ACC112 (cell line): ENCODE data around the gene SUPT16H.
"Not testable (repeated sequence)": the region's sequence is repeated elsewhere in the genome, so short reads cannot be mapped to it uniquely, and the experiment has no call there.

Source experiments
- H2AFZ ChIP-seq: fragments of 200-600 bp; sonication (generic); one replicate; pipeline ENCODE4 v1.6.0; 2017; ENCODE audit warnings: antibody characterized with exemption, low read length; ENCODE audit not compliant: unreplicated experiment
- H3K27ac ChIP-seq: fragments of 200-600 bp; sonication (generic); 2 replicates; pipeline ENCODE4 v1.5.1; 2014; ENCODE audit warnings: low read depth, mild to moderate bottlenecking, antibody characterized with exemption, low read length, moderate library complexity
- H3K27me3 ChIP-seq: fragments of 200-600 bp; sonication (generic); 2 replicates; pipeline ENCODE4 v1.6.1; 2014; ENCODE audit warnings: mild to moderate bottlenecking, antibody characterized with exemption, low read length, moderate library complexity, mixed read lengths; ENCODE audit not compliant: insufficient read depth
- H3K36me3 ChIP-seq: fragments of 200-600 bp; sonication (generic); 2 replicates; pipeline ENCODE4 v1.6.1; 2016; ENCODE audit warnings: mild to moderate bottlenecking, antibody characterized with exemption, low read length, moderate library complexity, mixed read lengths; ENCODE audit not compliant: insufficient read depth
- H3K4me1 ChIP-seq: fragments of 200-600 bp; sonication (generic); one replicate; pipeline ENCODE4 v1.6.1; 2016; ENCODE audit warnings: low read length, mixed read lengths; ENCODE audit not compliant: insufficient read depth, unreplicated experiment, control insufficient read depth
- H3K4me3 ChIP-seq: fragments of 200-600 bp; sonication (generic); 2 replicates; pipeline ENCODE4 v1.5.1; 2014; ENCODE audit warnings: mild to moderate bottlenecking, low read depth, low read length
- H3K79me2 ChIP-seq: fragments of 200-600 bp; sonication (generic); one replicate; pipeline ENCODE4 v1.6.0; 2016; ENCODE audit warnings: low read length; ENCODE audit not compliant: control insufficient read depth, unreplicated experiment, insufficient read depth

Gene SUPT16H

DNA sequence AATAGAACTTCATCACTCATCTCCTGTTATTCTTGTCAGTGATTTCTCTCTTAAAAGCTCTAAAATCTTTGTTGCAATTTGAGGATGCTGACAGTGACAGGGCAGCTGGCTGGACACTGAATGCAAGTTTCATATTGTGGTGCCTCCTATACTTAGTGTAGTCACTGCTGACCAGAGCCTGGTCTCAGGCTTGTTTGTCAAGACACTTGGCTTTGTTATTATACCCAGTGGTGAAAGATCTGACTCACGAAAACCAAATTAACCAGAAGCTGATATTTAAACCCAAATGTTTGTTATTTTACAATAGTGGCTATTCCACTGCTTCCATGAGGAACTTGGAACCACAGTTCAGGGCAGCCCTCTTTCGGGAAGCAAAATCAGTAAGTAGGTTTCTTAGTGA, 61.1 kb downstream of the SUPT16H start:
- H3K27ac ChIP-seq: no peak overlapping the region
- no peaks in the 10 kb centered on the region for H3K36me3 ChIP-seq
- no peak overlapping the region for H2AFZ ChIP-seq
- no peaks in the 10 kb centered on the region for H3K4me1 ChIP-seq
- H3K79me2 ChIP-seq: no peaks in the 10 kb centered on the region
- H3K27me3 ChIP-seq: peaks cover 27% of the 10 kb centered on the region
- H3K4me3 ChIP-seq: no peak overlapping the region

DNA sequence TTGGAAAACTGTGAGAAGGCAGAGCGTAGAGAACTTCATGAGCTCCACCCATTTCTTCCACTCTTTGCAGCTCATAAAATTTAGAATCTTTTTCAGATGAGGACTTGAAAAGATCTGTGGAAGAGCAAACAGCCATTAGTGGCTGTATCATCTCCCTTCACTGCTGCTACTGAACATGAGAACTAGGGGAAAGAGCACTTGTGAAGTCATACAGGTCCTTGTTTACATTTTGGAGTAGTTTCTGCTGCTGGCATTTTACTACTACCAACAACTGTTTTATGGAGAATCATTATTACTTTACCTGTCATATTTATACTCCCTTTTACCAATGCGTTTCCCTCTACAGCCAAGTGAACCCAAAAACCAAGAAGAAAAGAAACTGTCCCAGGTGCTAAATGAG, 62.9 kb downstream of the SUPT16H start:
- Histone ChIP-seq H3K36me3 (no peaks in the 10 kb centered on the region), H3K4me3 (no peak overlapping the region), H3K79me2 (no peaks in the 10 kb centered on the region), H2AFZ (no peak overlapping the region), H3K27ac (no peak overlapping the region), H3K27me3 (peaks cover 32% of the 10 kb centered on the region), H3K4me1 (no peaks in the 10 kb centered on the region)

DNA sequence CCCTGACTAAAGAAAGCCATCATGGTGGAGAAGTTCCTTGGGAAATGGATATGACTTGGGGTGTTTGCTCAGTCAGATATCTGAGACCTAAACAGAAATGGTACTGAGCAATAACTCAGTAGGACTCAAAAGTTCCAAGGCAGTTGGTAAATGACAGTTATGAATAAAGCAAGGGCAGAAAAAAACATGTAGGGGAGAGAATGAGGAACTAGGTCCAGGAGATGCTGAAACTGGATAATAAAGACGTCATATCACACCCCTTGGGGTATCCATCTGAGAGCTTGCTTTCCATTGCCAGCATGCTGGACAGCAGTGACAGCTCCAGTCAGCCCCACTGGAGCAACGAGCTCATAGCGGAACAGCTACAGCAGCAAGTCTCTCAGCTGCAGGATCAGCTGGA, 66.4 kb downstream of the SUPT16H start:
- no peak overlapping the region for H2AFZ ChIP-seq
- H3K36me3 ChIP-seq: no peaks in the 10 kb centered on the region
- H3K27ac ChIP-seq: no peak overlapping the region
- peaks cover 11% of the 10 kb centered on the region for H3K27me3 ChIP-seq
- no peaks in the 10 kb centered on the region for H3K4me1 ChIP-seq
- no peaks in the 10 kb centered on the region for H3K79me2 ChIP-seq
- no peak overlapping the region for H3K4me3 ChIP-seq

DNA sequence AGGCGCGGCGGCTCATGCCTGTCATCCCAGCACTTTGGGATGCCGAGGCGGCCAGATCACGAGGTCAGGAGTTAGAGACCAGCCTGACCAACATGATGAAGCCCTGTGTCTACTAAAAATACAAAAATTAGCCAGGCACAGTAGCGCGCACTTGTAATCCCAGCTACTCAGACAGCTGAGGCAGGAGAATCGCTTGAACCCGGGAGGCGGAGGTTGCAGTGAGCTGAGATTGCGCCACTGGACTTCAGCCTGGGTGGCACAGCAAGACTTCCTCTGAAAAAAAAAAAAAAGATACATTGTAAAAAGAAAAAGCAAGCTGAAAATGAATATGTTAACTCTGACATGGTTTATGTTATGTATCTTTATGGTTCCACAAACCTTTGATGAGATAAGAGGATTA, 70.3 kb downstream of the SUPT16H start:
- H3K4me1 ChIP-seq: no peaks in the 10 kb centered on the region
- no peaks in the 10 kb centered on the region for H3K79me2 ChIP-seq

DNA sequence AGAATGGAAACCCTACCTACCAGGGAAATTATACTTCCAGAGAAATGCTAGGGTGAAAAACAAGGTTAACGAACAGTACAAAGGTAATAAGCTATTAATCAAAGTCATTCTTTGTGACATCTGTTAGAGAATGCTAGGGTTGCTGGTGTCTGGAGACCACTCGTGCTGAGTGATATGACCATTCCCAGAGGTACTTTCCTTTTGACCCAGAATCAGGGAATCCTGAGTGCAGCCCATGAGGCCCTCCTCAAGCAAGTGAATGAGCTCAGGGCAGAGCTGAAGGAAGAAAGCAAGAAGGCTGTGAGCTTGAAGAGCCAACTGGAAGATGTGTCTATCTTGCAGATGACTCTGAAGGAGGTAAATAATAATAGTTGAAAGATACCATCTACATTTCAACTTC, 72.2 kb downstream of the SUPT16H start:
- Histone ChIP-seq H3K36me3 (no peaks in the 10 kb centered on the region), H3K27ac (no peak overlapping the region), H3K4me1 (no peaks in the 10 kb centered on the region), H3K4me3 (no peak overlapping the region), H3K79me2 (no peaks in the 10 kb centered on the region), H3K27me3 (peaks cover 23% of the 10 kb centered on the region; the same call in 1 of the 2 replicates), H2AFZ (no peak overlapping the region)

More for the DNA sequence above, 70.3 kb downstream of the SUPT16H start:
- no peaks in the 10 kb centered on the region for H3K36me3 ChIP-seq
- H3K4me3 ChIP-seq: no peak overlapping the region
- no peak overlapping the region for H2AFZ ChIP-seq
- no peak overlapping the region for H3K27ac ChIP-seq
- H3K27me3 ChIP-seq: peaks cover 15% of the 10 kb centered on the region

DNA sequence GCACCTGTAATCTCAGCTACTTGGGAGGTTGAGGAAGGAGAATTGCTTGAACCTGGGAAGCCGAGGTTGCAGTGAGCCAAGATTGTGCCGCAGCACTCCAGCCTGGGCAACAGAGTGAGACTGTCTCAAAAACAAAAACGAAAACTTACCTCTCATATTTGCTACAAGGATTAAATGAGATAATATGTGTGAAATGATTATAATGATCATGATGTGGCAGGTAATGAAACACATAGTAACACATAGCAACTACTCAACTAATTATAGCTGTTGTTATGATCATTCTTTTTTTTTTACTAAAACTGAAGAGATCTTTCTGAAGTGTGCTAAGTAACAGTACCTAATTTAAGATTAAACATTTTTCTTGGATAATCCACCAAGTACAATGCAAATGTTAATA, 73.9 kb downstream of the SUPT16H start:
- Histone ChIP-seq H3K27me3 (peaks cover 23% of the 10 kb centered on the region; the same call in 1 of the 2 replicates), H3K36me3 (no peaks in the 10 kb centered on the region), H3K4me1 (no peaks in the 10 kb centered on the region), H3K4me3 (no peak overlapping the region), H3K27ac (no peak overlapping the region), H2AFZ (no peak overlapping the region), H3K79me2 (no peaks in the 10 kb centered on the region)

DNA sequence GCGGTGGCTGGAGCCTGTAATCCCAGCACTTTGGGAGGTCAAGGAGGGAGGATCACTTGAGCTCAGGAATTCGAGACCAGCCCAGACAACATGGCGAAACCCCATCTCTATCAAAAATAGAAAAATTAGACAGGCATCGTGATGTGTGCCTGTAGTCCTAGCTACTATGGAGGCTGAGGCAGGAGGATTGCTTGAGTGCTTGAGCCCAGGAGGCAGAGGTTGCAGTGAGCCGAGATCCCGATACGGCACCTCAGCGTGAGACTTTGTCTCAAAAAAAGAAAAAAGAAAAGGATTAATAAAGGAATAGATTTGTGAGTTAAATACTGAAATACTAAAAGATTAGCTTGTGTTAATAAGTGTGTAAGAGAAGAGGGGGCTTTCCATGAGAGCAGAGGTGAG, 74.6 kb downstream of the SUPT16H start:
- H3K27me3 ChIP-seq: peaks cover 23% of the 10 kb centered on the region; the same call in 1 of the 2 replicates
- no peak overlapping the region for H3K27ac ChIP-seq
- no peak overlapping the region for H3K4me3 ChIP-seq
- H2AFZ ChIP-seq: no peak overlapping the region
- H3K36me3 ChIP-seq: no peaks in the 10 kb centered on the region
- H3K79me2 ChIP-seq: no peaks in the 10 kb centered on the region
- H3K4me1 ChIP-seq: no peaks in the 10 kb centered on the region

DNA sequence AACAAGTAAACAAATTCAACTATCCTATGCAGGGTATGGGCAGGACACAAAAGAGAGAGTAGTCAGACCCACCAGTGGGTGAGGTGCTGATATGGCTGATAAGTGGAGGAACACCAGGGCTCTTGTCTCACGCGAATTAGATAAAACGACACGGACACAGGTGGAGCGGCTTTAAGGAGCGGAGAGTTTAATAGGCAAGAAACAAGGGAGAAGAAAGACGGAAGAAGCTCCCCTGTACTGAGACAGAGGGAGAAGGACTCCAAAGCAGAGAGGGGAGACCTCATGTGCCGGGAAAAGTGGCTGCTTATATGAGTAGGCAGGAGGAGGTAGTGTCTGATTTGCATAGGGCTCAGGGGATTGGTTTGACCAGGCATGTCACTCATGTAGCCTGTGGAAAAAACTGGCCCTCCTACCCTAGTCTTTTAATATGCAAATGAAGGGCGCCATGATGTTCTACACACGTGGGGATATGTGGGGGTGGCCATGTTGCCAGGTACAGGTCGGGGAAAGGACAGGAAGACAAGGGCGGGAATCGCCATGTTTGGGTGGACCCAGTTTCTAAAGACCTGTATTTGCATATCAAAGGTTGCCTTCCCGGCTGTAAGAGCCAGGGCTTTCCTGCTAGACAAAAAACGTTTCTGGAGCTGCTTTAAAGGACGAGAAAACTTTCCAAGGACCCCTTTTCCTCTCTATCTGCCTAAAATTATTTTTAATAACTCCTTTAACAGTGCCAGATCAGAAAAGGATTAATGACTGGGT, 75.2 kb downstream of the SUPT16H start:
- peak overlapping the region; percentile 30 for H2AFZ ChIP-seq
- H3K27me3 ChIP-seq: peaks cover 23% of the 10 kb centered on the region; the same call in 1 of the 2 replicates
- no peak overlapping the region for H3K4me3 ChIP-seq
- no peaks in the 10 kb centered on the region for H3K4me1 ChIP-seq
- H3K36me3 ChIP-seq: no peaks in the 10 kb centered on the region
- H3K79me2 ChIP-seq: no peaks in the 10 kb centered on the region
- no peak overlapping the region for H3K27ac ChIP-seq

DNA sequence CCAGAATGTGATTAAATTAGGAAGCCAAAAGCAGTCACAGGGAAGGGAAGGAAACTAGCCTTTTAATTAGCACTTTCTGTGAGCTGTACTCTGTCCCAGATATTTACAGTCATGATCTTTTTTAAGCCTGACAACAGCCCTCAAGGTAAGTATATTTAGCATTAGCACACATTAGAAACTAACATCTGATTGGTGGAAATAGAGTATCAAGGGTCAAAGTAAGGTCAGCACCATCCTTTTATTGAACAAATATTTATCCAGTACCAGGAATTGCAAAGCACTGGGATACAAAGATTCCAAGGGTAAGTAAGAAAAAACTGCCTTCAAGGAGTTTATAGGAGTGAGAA, 75.7 kb downstream of the SUPT16H start:
- Histone ChIP-seq H3K27me3 (peaks cover 23% of the 10 kb centered on the region; the same call in 1 of the 2 replicates), H2AFZ (peak overlapping the region; percentile 30), H3K27ac (no peak overlapping the region), H3K4me3 (no peak overlapping the region), H3K36me3 (no peaks in the 10 kb centered on the region), H3K4me1 (no peaks in the 10 kb centered on the region), H3K79me2 (no peaks in the 10 kb centered on the region)

DNA sequence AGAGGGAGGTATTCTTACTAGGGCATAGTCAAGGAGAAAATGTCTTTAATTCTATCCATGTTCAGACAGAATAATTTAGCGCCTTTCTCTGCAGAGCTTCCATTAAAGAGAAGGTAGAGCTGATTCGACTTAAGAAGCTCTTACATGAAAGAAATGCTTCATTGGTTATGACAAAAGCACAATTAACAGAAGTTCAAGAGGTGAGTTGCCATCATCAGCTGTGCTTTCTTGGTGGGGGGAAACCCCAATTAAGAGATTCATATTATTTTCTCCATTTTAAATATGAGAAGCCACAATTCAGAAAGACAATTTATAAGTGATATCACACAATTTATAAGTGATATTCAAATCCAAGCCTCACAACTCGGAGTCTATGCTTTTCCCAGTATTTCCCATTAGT, 76.2 kb downstream of the SUPT16H start:
- H3K36me3 ChIP-seq: no peaks in the 10 kb centered on the region
- no peak overlapping the region for H3K27ac ChIP-seq
- H3K4me3 ChIP-seq: no peak overlapping the region
- peaks cover 23% of the 10 kb centered on the region; the same call in 1 of the 2 replicates for H3K27me3 ChIP-seq
- H3K79me2 ChIP-seq: no peaks in the 10 kb centered on the region
- peak overlapping the region; percentile 25 for H2AFZ ChIP-seq
- no peaks in the 10 kb centered on the region for H3K4me1 ChIP-seq

DNA sequence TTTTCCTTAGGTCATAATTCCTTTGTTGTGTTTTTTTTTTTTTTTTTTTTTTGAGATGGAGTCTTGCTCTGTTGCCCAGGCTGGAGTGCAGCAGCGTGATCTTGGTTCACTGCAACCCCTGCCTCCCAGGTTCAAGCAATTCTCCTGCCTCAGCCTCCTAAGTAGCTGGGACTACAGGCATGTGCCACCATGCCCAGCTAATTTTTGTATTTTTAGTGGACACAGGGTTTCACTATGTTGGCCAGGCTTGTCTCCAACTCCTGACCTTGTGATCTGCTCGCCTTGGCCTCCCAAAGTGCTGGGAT, 81.0 kb downstream of the SUPT16H start:
- H3K27me3 ChIP-seq: peaks cover 15% of the 10 kb centered on the region
- H3K4me1 ChIP-seq, H2AFZ ChIP-seq, H3K79me2 ChIP-seq, H3K27ac ChIP-seq, H3K4me3 ChIP-seq, H3K36me3 ChIP-seq: not testable (repeated sequence)
